Lung (tissue), 12 donors: ENCODE results near the gene MAEA. TPM values are rescaled to one million over a fixed set of nuclear protein-coding genes. Genes with fewer than 3 reads are reported as not detected.
A peak's percentile ranks its signal among the peaks of the same experiment; 100 is the strongest.

ENCODE experiments used
- ATAC-seq: fragments of 200-7000 bp; cut with Tn5 transposase; one replicate; pipeline ENCODE4 v1.9.1; 2020; ENCODE audit warnings: moderate number of reproducible peaks; ENCODE audit not compliant: insufficient read depth, low FRiP score
- DNase-seq, 3 donors: peaks; one replicate each; pipeline ENCODE4 v3.0.0-alpha.2; 2013 to 2017
- H3K27ac ChIP-seq, 2 donors: one replicate each; pipeline ENCODE4 v1.5.1; 2013; ENCODE audit warnings: mild to moderate bottlenecking in 2 of 2, moderate library complexity in 2 of 2, control low read depth in 1 of 2, inconsistent platforms in 1 of 2, low read depth in 1 of 2, low read length in 1 of 2
- H3K27me3 ChIP-seq, 3 donors: one replicate each; pipeline ENCODE4 v1.5.1; 2013; ENCODE audit warnings: low read length in 2 of 3; ENCODE audit not compliant: control insufficient read depth in 3 of 3, insufficient read depth in 3 of 3
- H3K36me3 ChIP-seq, 4 donors: one replicate each; pipeline ENCODE4 v1.5.1; 2013; ENCODE audit warnings: low read length in 4 of 4, mild to moderate bottlenecking in 1 of 4, moderate library complexity in 1 of 4; ENCODE audit not compliant: control insufficient read depth in 4 of 4, insufficient read depth in 4 of 4
- H3K4me1 ChIP-seq, 5 donors: one replicate each; pipeline ENCODE4 v1.5.1; 2013; ENCODE audit warnings: low read length in 5 of 5, mild to moderate bottlenecking in 2 of 5, moderate library complexity in 1 of 5; ENCODE audit not compliant: control insufficient read depth in 5 of 5, insufficient read depth in 5 of 5
- H3K4me3 ChIP-seq: one replicate; pipeline ENCODE4 v1.5.1; 2013; ENCODE audit warnings: mild to moderate bottlenecking, control low read depth, moderate library complexity
- H3K9ac ChIP-seq, 2 donors: one replicate each; pipeline ENCODE4 v1.5.1; 2013; ENCODE audit warnings: low read length in 2 of 2, control low read depth in 1 of 2; ENCODE audit not compliant: insufficient read depth in 1 of 2
- H3K9me3 ChIP-seq, 4 donors: one replicate each; pipeline ENCODE4 v1.5.1; 2013; ENCODE audit warnings: low read length in 3 of 4, mild to moderate bottlenecking in 1 of 4, moderate library complexity in 1 of 4; ENCODE audit not compliant: control insufficient read depth in 4 of 4, insufficient read depth in 3 of 4
- WGBS, 2 donors: extraction: QIAGEN DNeasy Blood & Tissue Kit; methylation state at CpG; one replicate each; pipeline ENCODE4 v1.1.7; 2013; 5-methylcytosine and 5-hydroxymethylcytosine counted together
- polyA plus RNA-seq, 2 donors: library from polyadenylated mRNA; stranded (reverse); fragments of 200-250 nt; gene quantifications; one replicate each; pipeline ENCODE4 v1.2.1, GENCODE V29; 2013
- total RNA-seq, 2 donors: library from RNA; depleted of rRNA in 1 of 2; stranded (reverse); fragments of >200 nt in 1 of 2; gene quantifications; one replicate each; pipeline ENCODE4 v1.2.1, GENCODE V29; 2014 to 2021
- TF ChIP-seq, protein P1 (sequence below): IDR thresholded peaks from 2 replicates; pipeline ENCODE4 v1.5.1; 2012; ENCODE audit warnings: mild to moderate bottlenecking; ENCODE audit errors: control extremely low read depth, extremely low read depth
- donor health status: control.
- donor health status: control.
- donor health status: Bipolar disorder and iron deficiency.
- donor health status: healthy.
- donor health status: DM: yes; HTN: yes; CAD: no.

Gene MAEA
- total and polyA plus RNA-seq, 4 donors: 39.7 to 67.4 (median 60.8) TPM

DNA sequence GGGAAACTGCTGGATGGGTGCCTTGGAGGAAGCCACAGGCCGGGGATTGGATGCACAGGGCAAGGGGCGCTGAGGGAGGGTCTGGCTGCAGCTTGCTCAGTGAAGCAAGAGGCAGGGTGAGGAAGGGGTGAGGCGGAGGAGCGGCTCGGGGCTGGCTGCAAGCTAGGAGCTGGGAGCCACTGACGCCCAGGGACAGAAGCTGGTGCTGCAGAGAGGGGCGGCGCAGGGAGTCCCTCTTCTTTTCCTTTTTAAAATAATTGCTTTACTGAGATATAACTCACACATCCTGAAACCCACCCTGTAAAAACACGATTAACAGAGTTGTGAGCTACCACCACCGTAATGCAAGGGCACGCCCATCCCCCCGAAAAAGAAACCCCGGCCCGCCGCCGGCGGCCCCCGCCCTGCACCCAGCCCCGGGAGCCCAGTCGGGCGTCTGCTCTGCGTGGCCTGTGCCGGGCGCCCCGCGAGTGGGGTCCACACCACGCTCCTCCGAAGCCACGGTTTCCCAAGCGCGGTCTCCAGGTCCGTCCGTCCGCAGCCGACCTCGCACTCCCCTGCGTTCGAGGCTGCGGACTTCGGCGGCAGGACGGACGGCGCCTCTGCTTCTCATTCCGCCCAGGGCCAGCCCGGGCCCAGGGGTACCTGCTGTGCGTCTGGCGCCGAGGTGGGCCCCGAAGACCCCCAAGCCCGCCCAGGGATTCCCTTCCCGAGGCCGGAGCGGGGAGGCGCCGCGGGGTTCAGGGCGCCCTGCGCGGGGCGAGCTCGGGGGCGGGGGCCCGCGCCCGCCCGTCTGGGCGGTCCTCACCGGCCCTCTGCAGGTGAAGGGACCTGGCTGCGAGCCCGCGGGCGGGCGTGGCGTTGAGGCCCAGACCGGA lies 56.5 kb downstream of the MAEA start:
- H3K36me3 ChIP-seq: peaks cover 0 to 9% (median 5%) of the 10 kb centered on the region in 4 donors
- peak overlapping the region; percentile 62 for H3K4me3 ChIP-seq
- peaks cover 2 to 24% (median 5%) of the 10 kb centered on the region in 5 donors for H3K4me1 ChIP-seq
- H3K9ac ChIP-seq: peak overlapping the region; percentile 51 to 55
- no peaks in the 10 kb centered on the region for H3K9me3 ChIP-seq
- peak; percentile 84 to 89 (median 87) for DNase-seq
- 0 to 1% methylated on average over 64 to 76 of the region's 76 CpGs for WGBS, 2 donors
- H3K27ac ChIP-seq: peak overlapping the region; percentile 87 to 94
- ATAC-seq: peak; percentile 35
- H3K27me3 ChIP-seq: no peaks in the 10 kb centered on the region
- TF ChIP-seq, protein P1, sequence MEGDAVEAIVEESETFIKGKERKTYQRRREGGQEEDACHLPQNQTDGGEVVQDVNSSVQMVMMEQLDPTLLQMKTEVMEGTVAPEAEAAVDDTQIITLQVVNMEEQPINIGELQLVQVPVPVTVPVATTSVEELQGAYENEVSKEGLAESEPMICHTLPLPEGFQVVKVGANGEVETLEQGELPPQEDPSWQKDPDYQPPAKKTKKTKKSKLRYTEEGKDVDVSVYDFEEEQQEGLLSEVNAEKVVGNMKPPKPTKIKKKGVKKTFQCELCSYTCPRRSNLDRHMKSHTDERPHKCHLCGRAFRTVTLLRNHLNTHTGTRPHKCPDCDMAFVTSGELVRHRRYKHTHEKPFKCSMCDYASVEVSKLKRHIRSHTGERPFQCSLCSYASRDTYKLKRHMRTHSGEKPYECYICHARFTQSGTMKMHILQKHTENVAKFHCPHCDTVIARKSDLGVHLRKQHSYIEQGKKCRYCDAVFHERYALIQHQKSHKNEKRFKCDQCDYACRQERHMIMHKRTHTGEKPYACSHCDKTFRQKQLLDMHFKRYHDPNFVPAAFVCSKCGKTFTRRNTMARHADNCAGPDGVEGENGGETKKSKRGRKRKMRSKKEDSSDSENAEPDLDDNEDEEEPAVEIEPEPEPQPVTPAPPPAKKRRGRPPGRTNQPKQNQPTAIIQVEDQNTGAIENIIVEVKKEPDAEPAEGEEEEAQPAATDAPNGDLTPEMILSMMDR: no peak

DNA sequence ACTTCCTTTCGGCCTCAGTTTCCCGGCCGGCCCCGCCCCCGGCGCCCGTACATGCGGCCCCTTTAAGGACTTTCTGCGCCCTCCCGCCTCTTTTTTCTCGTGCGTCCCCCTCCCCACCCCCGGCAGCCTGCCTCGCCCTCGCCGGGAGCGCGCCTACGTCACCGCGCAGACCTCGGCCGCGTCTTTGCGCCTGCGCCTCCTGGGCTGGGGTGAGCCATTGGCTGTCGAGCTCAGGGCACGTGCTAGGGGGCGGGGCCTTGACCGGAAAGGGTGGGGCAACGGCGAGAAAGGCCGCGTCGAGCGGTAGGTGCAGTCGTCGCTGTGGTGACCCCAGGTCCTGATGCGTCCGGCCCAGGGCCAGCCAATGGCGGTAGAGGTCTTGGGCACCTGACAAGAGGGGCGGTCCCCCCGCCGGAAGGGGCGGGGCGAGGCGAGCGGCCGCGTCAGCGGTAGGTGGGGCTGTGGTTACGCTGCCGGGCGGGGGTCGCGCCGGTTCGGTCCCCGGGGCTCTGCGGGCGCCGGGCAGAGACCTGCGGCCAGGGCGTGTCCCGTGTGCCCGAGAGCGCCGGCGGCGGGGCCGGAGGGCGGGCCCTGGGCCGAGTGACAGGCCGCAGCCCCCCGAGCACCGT lies 57.2 kb downstream of the MAEA start, which contains the start of gene UVSSA:
TSS of gene UVSSA (plus strand) at position 428 of the 629 bp plus-strand sequence. CDS start 884 bp downstream, outside the sequence.
- Histone ChIP-seq H3K27ac (peak within 1 kb of the TSS; percentile 97 to 100), H3K9ac (peak within 1 kb of the TSS; percentile 70 to 85), H3K9me3 (no peaks in the 10 kb centered on the region), H3K27me3 (no peaks in the 10 kb centered on the region), H3K4me3 (peak within 1 kb of the TSS; percentile 66), H3K36me3 (peaks cover 0 to 5% (median 0%) of the 10 kb centered on the region in 4 donors), H3K4me1 (peaks cover 2 to 24% (median 5%) of the 10 kb centered on the region in 5 donors)
- DNase-seq: peak; percentile 100
- WGBS, 2 donors: 0% methylated on average over 42 to 76 of the region's 76 CpGs
- ATAC-seq: peak; percentile 95
- TF ChIP-seq, protein P1: no peak

DNA sequence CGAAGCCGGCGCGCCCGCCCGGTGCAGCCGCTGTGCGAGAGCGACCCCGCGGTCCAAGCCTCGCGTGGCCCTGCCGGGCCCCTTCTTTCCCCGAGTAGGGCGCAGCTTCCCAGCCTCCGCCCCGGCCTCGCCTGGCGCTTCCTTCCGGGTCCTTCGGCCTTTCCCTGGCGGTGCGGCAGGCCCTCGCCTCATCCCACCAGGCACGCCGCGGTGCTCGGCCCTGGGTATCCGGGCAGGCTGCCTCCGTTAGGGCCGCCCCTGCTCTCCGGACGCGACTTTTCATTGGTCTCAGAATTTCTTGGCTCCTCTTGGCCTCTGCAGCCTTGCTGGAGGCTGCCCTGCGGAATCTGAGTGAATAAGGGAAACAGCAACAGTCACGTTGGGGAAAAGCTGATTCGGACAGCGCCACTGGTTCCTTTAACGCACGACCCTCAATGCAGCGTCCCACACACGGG lies 57.7 kb downstream of the MAEA start:
- WGBS, 2 donors: 0 to 1% methylated on average over 28 to 43 of the region's 43 CpGs
- Histone ChIP-seq H3K27ac (peak overlapping the region; percentile 97 to 100), H3K27me3 (no peaks in the 10 kb centered on the region), H3K4me3 (peak overlapping the region; percentile 66), H3K36me3 (peaks cover 0 to 8% (median 0%) of the 10 kb centered on the region in 4 donors), H3K9ac (peak overlapping the region; percentile 70 to 85), H3K9me3 (no peaks in the 10 kb centered on the region), H3K4me1 (peaks cover 2 to 24% (median 5%) of the 10 kb centered on the region in 5 donors)
- peak; percentile 85 to 91 (median 88) for DNase-seq
- ATAC-seq: peak; percentile 15
- TF ChIP-seq, protein P1: no peak
